Measurements from ENCODE around the gene ANTXR1. TPM values are rescaled to one million over a fixed set of nuclear protein-coding genes. Genes with fewer than 3 reads are reported as not detected.

Gene ANTXR1
- polyA plus RNA-seq, 3 donors: 66.3 to 81.0 (median 70.8) TPM

DNA sequence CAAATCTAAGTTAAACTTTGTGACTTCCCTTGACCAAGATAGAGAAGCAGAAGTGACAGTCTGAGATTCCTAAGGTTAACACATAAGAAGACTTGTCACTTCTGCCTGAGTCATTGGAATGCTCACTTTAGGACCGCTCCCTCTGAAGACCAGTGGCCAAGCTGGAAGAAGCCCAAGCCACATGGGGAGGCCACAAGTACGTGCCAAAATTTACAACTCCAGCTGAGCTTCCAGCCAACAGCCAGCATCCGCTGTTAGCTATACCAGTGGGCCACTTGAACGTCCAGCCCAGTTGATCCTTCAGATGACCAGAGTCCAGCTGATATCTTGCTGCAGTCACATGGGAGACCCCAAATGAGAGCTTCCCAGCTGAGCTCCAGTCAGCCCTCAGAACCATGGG, 18.1 kb upstream of the ANTXR1 start:
- DNase-seq: no peak

DNA sequence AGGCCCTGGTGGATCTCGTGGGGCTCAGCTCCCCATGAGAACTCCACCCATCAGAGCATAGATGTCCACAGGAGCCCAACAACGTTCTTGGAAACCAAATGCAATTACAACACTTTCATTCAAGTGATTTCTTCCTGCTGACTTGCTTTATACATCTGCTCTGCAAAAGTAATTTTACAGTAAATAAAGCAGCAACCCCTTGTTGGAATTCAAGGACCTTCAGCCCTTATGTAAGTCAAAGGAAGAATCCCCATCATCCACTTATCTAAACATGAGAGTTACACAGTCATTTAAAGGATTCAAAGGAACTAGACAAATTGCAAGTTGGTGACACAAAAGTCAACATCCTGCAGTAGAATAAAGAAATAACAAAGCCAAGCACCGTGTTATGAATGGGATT, 17.1 kb upstream of the ANTXR1 start:
- DNase-seq: no peak

DNA sequence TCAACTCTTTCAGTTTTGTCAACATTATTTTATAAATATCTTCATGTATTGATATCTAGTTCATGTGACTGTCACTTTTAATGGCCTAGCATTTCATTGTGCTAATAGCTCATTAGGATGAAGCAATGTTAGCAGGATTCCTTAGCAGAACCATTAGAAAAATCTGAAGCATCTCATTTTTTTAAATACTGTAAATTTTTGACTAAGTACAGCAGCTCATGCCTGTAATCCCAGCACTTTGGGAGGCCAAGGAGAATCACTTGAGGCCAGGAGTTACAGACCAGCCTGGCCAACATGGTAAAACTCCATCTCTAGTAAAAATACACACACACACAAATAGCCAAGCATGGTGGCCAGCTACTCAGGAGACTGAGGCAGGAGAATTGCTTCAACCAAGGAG, 15.6 kb upstream of the ANTXR1 start:
- no peak for DNase-seq

DNA sequence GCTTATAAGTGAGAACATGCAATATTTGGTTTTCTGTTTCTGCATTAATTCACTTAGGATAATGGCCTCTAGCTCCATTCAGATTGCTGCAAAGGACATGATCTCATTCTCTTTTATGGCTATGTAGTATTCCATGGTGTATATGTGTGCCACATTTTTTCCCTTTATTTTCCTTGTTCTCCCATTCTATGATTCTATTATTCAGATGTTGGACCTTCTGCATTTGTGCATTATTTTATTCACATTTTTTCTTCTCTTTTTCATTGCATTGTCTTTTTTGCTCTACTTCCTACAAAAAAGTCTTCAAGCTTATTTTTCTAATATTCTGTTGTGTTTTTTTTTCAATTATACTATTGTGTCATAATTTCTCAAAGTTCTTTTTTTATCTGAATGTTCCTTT, 11.1 kb upstream of the ANTXR1 start:
- no peak for DNase-seq

- no peak for DNase-seq
Measured at GRCh38 chr2:69003731-69004130, 9.2 kb upstream of the ANTXR1 start.

DNA sequence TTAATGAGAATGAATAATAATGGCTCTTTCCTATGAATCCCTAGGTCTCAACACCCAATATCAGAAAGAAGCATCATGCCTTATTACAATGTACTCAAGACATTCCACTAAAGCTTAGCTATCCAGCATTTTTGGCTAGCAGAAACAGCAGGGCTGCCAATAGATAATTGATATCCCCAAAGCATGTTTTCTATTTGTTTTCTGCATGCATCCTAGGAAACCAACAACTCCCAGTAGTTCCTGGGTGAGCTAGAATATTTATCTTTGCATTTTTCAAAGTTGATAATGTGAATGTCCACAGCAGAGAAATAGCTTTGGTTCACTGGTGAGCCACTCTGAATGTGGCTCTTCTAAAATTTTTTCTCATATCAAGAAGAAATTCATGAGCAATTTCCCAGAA, 5.8 kb upstream of the ANTXR1 start:
- no peak for DNase-seq

DNA sequence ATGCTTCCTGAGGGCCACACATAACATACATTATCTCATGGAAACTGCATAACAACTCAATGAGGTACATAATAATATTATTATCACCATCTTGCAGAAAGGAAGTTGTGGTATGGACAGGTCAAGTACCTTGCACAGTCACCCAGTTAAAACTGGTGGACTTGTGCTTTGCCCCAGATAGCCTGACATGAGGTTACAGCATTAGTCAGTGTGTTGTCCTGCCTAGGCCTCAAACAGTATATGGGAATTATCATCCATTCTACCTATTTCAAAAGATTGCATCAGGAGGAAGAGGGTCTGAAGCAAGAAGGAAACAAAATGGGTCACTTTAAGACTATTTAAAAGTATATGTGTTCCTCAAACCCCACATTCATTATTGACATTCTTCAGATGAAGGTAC, 5.4 kb upstream of the ANTXR1 start:
- DNase-seq: no peak

GRCh38 chr2:69010437-69011194, 2.4 kb upstream of the ANTXR1 start:
- DNase-seq: no peak

DNA sequence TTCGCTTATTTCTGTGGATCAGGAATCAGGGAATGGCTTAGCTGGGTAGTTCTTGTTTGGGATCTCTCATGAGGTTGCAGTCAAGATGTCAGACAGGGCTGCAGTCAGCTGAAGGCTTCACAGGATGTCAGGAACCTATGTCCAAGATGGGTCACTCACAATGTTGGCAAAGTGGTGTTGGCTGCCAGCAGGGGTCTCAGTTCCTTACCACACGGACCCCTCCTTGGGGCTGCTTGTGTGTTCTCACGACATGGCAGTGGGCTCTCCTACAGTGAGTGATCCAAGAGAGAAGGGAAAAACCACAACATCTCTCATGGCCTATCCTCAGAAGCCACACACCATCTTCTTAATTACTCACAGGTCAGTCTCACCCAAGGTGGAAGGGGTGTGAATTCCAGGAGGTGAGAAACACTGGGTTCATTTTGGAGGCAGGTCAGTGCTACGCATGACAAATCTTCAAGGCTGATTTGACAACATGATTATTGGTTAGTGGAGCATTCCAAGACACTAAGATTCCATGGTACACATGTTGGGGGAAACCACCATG, 1.3 kb upstream of the ANTXR1 start:
- DNase-seq: no peak

DNA sequence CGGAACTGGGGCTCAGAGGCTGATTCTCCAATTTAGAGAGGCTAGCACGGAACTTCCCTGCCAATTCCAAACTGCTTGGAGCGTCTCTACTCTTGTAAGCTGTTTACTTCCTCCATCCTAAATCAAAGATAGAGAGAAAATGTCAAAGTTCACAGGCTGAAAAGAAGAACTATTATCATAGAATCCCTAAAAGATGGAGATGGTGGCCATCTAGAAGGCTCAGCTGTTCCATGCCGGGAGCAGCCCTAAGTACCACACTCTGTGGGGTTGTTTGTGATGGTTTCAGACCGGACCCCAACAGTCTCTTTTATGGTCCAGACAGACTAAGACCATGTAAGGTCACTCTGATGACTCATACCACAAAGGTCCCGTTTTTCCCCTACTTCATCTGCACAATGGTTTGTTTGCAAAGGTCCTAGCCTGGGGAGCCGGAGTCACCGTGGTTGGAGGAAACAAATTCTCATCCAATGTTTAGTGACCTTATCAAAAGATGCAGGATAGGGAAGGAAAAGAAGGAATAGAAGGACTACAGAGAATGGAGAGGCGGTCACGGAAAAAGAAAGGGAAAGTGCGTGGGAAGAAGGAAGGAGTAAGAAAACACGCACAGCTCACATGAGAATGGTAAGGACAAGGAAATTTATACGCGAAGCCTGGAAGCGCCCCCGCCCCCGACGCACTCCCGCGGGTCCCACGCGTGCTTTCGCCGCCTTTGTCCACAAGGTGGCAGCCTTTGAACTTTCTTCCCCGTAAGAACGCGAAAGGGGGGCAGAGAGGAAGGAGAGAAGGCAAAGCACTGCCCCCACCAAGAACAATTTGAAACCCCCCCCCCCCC, 453 bp upstream of the ANTXR1 start:
- no peak for DNase-seq

DNA sequence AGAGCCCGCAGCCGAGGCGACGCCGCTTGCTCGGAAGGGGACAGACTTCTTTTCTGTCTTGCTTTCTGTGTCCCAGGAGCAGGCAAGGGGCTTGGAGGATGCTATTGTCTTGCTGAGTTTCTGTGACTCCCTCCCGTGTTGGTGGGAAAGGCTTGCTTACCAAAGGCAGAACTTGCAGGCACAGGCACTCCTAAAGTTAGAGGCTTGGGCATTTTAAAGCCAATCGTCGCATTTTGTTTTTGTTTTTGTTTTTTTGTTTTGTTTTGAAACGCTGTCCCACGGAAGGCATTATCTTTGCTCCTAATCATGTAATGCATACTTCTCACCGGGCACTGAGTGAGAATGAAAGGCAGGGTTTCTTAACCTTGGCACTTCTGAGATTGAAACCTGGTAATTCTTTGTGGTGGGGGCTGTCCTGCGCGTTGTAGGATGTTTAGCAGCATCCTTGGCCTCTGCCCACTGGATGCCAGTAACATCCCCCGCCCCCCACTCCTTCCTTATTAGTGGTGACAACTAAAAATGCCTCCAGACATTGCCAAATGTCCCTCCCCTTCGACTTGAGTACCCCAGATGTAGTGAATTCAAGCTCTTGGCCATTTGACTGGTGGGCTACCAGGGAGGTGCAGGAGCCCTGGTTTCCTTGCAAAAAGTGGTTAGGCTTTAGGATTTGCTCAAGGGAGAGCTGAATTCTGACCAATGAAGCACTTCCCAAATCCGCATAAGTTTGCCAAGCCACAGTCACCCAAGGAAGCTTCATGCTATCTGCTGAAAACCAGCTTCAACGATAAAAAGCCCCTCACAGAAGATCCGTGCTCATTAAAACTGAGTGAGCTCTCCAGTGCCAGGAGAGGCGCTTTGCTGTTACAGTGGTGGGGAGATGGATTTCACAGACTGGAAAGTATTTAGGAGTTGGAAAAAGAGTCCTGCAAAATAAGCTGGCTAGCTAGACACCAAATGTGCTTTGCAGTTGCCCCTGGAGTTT, 1.2 kb downstream of the ANTXR1 start:
- DNase-seq: peak; percentile 35

GRCh38 chr2:69017080-69017479, 4.1 kb downstream of the ANTXR1 start:
- DNase-seq: no peak

GRCh38 chr2:69017835-69018234, 4.9 kb downstream of the ANTXR1 start:
- no peak for DNase-seq

DNA sequence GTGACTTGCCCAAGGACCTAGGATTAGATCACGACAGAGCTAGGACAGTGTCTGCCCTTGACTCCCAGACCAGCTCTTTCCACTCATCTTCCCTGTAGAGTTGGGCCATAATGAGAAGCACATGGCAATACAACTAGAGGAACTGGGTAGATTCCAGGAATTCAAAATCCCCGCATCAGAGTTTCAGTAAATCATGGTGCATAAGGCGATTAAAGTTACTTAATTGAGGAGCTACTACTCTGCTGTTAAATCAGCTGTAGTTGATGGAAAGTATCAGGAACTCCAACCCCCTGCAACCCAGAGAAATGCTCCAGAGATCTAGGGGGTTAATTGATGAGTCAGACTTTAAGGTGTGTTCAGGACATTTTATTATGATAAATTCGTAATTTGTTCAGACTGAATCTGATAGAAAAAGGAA, 5.7 kb downstream of the ANTXR1 start:
- no peak for DNase-seq

DNA sequence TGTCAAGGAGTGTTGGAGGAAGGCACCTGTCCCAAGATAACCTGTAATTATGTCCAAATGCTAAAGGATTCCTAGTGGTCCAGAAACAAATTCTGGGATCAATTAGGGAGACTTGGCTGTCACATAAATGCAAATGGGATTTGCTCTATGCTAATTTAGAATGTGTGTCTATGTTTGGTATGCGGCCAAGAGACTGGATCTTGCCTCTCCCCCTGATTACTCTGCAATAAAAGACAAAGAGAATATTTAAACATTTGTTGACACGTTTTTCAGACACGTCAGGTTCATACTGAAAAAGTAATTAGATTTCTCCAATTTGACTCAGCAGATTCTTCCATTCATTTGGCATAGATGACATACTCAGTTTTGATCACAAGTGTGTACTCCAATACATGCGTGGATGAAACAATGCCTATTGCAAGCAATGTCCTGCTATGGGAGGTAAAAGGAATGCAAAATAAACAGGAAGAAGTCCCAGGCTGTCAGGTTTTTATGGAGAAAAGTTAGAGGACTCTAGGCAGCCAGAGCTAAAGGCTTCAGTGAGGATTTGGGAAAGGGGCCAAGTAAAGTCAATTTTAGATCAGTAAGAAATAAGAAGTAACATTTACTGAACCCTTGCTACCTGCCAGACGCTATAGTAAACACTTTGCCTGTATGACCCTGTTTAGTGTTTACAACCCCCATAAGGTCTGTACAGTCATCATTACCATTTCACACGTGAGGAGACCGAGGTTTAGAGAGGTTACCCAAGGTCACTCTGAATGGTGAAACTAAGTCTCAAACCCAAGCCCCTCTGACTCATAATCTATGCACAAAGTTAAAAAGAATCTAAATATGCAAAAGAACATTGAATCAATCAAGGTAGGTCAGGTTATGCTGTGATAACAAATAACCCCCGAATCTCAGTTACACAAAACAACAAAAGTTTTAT, 7.8 kb downstream of the ANTXR1 start:
- DNase-seq: no peak

- DNase-seq: no peak
Measured at GRCh38 chr2:69021727-69022126, 8.7 kb downstream of the ANTXR1 start.

- no peak for DNase-seq
Measured at GRCh38 chr2:69022548-69022947, 9.6 kb downstream of the ANTXR1 start.

- no peak for DNase-seq
Measured at GRCh38 chr2:69023236-69023635, 10.3 kb downstream of the ANTXR1 start.

DNA sequence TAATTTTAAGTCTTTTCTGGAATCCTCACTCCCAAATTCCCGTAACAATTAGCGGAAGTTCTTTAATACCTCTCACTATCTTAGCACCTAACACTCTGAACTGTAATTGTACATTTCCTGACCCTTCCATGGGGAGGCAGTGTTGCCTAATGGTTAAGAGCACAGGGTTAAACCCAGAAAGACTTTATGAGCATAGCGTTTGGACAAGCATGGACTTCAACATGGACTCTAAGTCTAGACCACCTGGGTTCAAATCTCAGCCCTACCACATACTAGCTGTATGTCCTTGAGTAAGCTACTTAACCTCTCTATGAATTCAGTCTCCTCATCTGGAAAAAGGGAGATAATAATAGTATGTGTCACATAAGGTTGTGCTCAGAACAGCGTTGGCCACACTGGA, 13.0 kb downstream of the ANTXR1 start:
- DNase-seq: no peak

DNA sequence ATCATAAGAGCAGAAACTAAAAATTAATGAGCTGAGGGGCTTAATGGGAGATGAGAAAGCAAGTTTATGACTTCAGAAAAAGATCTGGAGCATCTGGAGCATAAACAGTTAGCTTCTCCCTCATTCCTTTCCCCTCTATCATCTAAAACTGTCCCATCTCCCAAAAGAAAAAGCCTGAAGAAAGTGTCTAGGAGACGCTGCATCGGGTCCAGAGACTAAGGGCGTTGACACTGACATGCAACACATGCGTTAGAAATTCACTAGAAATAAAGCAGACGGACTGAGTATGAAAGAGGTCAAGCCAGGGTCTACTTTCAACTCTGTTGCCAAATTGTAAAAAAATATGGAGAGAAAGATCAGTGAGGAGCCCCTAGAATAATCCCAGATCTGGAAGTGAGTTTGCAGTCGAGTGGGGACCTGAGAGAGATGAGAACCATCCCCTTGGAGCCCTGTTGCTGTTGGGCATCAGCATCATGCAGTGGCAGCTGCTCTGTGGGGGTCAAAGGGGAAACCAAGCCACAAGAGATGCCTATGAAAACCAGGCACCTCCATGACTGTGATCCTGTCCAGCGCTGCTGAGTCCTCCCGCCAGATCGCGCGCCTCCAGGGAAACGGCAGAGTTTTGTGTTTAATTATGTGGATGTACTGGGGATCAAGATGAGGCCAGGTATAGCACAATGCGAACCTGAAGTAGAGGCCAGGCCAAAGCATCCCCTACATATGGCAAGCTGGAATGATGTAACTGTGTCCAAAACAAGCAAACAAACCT, 13.9 kb downstream of the ANTXR1 start:
- DNase-seq: peak; percentile 37

Data from renal pelvis (tissue), 4 donors.